OCI-LY7 (cell line): ENCODE results near the gene KRTAP9-9.

Experiments used
- EZH2phosphoT487 ChIP-seq: fragments of 200-600 bp; sonication (generic); IDR thresholded peaks from 2 replicates; pipeline ENCODE4 v1.6.1; 2018; ENCODE audit warnings: low read depth, borderline replicate concordance, mild to moderate bottlenecking, mixed run types, antibody characterized with exemption, low read length, moderate library complexity, mixed read lengths
- TF ChIP-seq, protein P1 (sequence below): fragments of 200-600 bp; sonication (generic); conservative IDR thresholded peaks from 2 replicates; pipeline ENCODE4 v1.5.1; 2014; ENCODE audit warnings: mild to moderate bottlenecking, antibody characterized with exemption, low read length, moderate library complexity, mixed read lengths

DNA sequence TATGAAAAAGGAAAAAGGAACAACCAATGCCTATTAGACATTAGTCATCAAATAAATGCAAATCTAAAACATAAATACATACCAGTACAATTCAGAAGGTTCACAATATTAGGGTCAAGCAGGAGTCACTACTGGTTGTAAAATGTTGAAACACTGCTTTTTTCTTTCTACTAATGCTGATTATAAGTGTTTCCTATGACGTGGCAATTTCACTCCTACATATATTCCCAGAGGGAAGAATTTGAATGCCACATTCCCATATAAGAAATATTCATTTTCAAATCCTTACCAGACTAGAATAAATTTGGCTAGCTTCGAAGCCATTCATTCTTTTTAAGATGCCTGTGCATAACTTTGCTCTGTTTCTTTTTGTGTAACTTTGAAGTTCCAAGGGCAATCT lies 31.4 kb upstream of the KRTAP9-9 start:
- TF ChIP-seq, protein P1, sequence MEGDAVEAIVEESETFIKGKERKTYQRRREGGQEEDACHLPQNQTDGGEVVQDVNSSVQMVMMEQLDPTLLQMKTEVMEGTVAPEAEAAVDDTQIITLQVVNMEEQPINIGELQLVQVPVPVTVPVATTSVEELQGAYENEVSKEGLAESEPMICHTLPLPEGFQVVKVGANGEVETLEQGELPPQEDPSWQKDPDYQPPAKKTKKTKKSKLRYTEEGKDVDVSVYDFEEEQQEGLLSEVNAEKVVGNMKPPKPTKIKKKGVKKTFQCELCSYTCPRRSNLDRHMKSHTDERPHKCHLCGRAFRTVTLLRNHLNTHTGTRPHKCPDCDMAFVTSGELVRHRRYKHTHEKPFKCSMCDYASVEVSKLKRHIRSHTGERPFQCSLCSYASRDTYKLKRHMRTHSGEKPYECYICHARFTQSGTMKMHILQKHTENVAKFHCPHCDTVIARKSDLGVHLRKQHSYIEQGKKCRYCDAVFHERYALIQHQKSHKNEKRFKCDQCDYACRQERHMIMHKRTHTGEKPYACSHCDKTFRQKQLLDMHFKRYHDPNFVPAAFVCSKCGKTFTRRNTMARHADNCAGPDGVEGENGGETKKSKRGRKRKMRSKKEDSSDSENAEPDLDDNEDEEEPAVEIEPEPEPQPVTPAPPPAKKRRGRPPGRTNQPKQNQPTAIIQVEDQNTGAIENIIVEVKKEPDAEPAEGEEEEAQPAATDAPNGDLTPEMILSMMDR: no peak
- TF ChIP-seq EZH2phosphoT487: no peak
